COLO668 (cell line): ENCODE data around the gene TMEM273.

Experiments
- DNase-seq: peaks from one replicate; lab custom pipeline; 2025; ENCODE audit not compliant: unreplicated experiment; lab: John Stamatoyannopoulos, UW

Gene TMEM273

GRCh38 chr10:49141541-49142332, 46.5 kb downstream of the TMEM273 start:
- DNase-seq: no peak

DNA sequence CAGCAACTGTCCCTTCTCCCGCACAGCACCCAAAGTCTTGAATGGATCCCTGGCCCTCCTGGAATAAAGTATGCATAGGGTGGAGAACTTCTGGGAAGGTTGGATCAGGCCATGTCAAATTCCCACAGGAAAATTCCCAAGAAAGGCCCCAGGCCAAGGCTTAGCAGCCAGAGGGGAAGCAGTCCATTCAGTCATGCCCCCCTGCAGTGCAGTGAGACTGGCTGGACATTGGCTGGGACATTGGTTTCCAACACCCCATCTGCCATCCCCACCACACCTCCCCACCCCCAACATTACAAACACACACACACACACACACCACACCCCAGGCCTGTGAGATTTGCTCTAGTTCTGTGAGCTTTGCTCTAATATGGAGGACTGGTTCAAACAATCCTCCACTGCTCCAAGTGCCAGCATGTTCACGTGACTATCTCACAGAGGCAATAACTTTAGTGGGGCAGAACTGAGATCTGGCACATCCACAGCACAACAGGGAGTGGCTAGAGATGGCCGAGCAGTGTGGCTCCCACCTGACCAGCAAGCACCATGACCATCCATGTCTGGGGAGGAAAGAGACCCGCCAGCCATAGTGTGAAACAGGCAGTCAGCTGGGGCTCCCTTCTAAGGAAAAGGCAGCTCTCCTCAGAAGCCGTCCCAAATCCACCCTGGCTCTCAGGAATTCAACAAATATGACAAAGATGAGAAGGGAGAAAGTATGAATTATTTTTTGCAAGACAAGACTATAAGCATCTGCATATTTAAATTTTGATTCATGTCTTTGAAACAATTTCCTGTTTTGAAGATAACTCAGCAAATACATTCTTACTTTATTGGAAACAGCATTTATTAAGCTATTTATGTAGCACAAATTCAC, 47.6 kb downstream of the TMEM273 start:
- DNase-seq: no peak

GRCh38 chr10:49139846-49140195, 48.4 kb downstream of the TMEM273 start:
- DNase-seq: no peak

- DNase-seq: no peak
Measured at GRCh38 chr10:49139028-49139845, 49.0 kb downstream of the TMEM273 start.

- DNase-seq: no peak
Measured at GRCh38 chr10:49138361-49138891, 49.8 kb downstream of the TMEM273 start.

- DNase-seq: no peak
Measured at GRCh38 chr10:49136525-49136924, 51.7 kb downstream of the TMEM273 start.

GRCh38 chr10:49135575-49136313, 52.4 kb downstream of the TMEM273 start:
- DNase-seq: no peak

DNA sequence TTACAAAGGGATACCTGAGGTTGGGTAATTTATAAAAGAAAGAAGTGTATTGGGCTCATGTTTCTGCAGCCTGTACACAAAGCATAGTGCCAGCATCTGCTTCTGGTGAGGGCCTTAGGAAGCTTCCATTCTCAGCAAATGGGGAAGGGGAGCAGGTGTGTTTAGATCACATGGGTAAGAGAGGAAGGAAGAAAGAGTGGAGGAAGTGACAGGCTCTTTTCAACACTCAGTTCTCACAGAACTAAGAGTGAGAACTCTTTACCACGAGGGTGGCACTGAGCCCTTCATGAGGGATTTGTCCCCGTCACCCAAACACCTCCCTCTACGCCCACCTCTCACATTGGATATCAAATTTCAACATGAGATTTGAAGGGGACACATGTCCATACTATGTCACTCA, 53.9 kb downstream of the TMEM273 start:
- no peak for DNase-seq

DNA sequence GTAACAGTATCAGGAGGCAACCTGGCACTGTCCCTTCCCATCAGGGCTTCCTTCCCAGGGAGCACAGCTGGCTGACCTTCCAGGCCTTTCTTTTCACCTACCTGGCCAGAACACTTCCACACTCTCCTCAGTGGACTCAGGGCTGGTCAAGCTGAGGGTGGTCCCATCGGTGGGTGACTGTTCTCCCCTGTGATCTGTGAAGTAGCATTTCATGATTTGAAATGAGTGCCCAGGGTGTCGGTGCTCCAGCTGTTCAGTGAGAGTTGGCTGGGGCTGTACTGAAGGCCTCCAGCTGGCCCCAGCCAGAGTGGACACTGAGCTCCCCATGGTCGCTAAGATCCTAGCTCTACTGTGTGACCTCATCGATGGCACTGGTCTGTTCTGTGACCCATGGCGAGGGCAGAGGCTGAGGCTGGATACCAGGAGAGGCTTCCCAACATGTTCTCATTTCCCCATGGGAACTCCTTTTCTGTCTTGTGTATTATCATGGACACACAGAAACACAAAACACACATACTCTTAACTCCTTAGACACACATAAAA, 54.4 kb downstream of the TMEM273 start, which contains the start of gene FAM170B:
Gene FAM170B (minus strand): TSS at position 316 of the 543 bp plus-strand sequence. CDS start 103 bp downstream, at position 213.
- no peak for DNase-seq

- DNase-seq: no peak
Measured at GRCh38 chr10:49132362-49132737, 55.8 kb downstream of the TMEM273 start.

DNA sequence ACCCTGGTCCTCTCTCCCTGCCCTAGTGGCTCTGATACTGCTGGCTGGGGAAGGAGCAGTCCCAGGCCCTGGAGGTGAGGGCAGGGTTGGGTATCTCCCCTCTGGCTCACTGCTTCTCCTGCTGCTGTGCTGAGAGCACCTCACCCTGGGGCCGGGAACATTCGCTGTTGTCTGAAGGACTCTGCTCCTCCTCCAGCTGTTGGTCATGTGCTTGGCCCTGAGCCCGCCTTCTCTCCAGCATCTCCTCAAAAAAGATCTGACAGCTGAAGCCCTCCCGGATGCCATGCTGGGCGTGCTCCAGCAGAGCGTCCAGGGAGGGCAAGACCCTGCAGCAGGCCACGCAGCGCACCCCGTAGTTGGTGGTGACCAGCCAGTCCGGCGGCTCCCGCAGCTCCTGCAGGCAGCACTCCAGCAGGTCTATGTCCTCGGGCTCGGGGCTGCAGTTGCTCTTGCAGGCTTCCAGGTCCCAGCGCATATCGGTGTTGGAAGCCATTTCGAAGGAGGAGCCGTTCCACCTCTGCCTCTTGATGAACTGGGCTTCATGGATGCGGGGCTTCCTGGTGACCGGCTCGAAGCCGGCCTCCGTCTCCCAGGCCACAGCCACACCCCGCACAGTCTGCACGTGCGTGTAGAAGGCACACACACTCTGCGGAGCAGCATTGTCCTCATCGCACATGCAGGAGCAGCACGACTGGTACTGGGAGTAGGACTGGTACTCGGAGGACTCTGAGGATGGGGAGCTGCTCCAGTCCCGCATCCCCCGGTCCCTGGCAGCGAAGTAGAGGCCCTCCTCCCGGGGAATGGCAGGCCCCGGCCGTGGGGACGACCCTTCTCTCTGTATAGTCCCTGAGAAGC, 56.5 kb downstream of the TMEM273 start:
- no peak for DNase-seq

- DNase-seq: no peak
Measured at GRCh38 chr10:49129376-49129775, 58.8 kb downstream of the TMEM273 start.

GRCh38 chr10:49128854-49129253, 59.3 kb downstream of the TMEM273 start:
- no peak for DNase-seq

- DNase-seq: no peak
Measured at GRCh38 chr10:49123981-49124950, 63.9 kb downstream of the TMEM273 start.

DNA sequence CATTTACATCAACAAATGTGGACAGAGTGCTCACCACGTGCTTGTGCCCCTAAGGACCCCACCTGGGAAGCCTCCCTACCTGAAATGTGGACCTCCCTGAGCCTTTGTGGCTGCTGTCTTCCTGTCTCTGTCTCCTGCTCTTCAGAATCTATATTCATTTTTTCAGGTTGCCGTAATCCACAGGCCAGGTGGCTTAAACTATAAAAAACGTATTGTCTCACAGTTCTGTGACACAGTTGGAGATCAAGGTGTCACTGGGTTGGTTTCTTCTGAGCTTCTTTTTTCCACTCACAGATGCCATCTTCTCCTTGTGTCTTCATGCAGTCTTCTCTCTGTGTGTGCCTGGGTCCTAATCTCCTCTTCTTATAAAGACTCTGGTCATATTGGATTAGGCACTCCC, 67.3 kb downstream of the TMEM273 start:
- no peak for DNase-seq

DNA sequence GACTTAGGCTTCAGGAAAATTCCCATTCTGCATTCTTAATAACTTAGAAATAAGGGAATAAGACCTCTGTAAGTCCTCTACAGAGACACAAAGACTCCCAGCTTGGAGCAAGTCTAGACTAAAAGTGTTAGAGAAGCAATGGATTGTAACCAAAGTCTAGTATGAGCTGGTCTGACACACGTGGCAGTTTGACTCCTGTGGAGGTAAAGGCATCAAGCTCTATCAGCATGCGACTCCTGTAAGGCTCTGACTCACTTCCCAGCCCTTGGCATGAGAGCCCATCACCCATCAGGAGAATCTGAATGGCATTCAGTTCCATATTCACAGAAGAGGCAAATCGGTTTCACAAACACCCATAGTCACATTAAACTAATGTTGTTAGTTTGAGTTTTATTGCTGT, 68.4 kb downstream of the TMEM273 start:
- DNase-seq: no peak

GRCh38 chr10:49118430-49119074, 69.6 kb downstream of the TMEM273 start:
- no peak for DNase-seq
